ENCODE results near the gene TNFRSF14.

Gene TNFRSF14

GRCh38 chr1:2528966-2529783 is 27.0 kb upstream of the TNFRSF14 start:
- no peak for TF ChIP-seq CTCF (IDR thresholded peaks at IDR 0.05)

GRCh38 chr1:2529784-2530512 is 26.2 kb upstream of the TNFRSF14 start, which contains the start of gene HES5:
HES5 (minus strand) TSS chr1:2530263; CDS start chr1:2530164, 99 bp downstream.
- no peak for TF ChIP-seq CTCF (IDR thresholded peaks at IDR 0.05)

- TF ChIP-seq CTCF (IDR thresholded peaks at IDR 0.05), result no peak; the same call in 1 of the 2 replicates
These were observed 25.4 kb upstream of the TNFRSF14 start for GRCh38 chr1:2530513-2531361.

DNA sequence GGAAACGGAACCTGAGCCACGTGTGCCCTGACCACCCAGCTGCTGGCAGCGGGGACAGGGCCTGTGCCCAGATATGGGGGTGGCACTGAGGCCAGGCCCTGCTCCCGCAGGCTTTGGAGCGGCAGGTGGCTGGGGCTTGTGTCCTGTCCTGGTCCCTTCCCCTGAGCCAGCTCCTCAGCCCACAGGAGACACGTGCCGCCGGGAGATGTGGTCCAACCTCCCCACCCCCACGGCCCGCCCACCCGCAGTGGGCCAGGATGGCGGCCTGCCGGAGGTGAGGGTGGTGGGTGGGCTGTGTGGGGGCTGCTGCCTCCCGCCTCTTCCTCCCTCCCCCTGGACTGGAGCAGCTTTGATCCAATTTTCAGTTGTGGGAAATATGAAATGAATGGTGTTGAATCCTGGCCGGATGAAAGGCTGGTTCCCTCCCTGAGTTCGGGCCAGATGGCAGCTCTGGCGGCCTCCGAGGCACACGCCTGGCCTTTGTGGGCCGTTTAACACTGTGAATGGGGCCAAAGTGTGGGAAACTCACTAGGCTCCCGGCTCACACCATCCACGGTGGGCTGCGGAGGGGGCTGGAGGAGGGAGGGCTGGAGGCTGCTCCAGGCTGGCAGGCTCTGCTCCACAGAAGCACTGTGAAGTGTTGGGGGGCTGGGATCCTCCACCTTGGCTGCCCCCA is 23.5 kb upstream of the TNFRSF14 start:
- TF ChIP-seq CTCF (IDR thresholded peaks at IDR 0.05), result no peak

GRCh38 chr1:2533365-2533764 is 22.8 kb upstream of the TNFRSF14 start:
- no peak for TF ChIP-seq CTCF (IDR thresholded peaks at IDR 0.05)

GRCh38 chr1:2534315-2534686 is 21.9 kb upstream of the TNFRSF14 start:
- TF ChIP-seq CTCF (IDR thresholded peaks at IDR 0.05), result no peak

Data from LNCAP (cell line).